Measurements from ENCODE around the gene C12orf42. TPM values are rescaled to one million over a fixed set of nuclear protein-coding genes. Genes with fewer than 3 reads are reported as not detected.

The C12orf42 gene
- total RNA-seq, 3 donors from 2014 or later (not counting 1 experiment from before 2014, with no cell fraction given) = 1.3 to 1.7 (median 1.6) TPM

- WGBS (ENCODE audit: insufficient coverage) = 96% methylated on average over 5 of the region's 5 CpGs
- no peaks in the 10 kb centered on the region for H3K4me1 ChIP-seq (ENCODE audit: control insufficient read depth, insufficient read depth, low read length)
- H3K9me3 ChIP-seq (ENCODE audit: control insufficient read depth, insufficient read depth, low read length) = no peaks in the 10 kb centered on the region
- Mint-ChIP-seq H3K27ac (no peak overlapping the region), H3K9me3 (peaks cover 0 to 2% of the 10 kb centered on the region in 2 donors), H3K4me1 (peaks cover 0 to 1% of the 10 kb centered on the region in 2 donors), H3K27me3 (ENCODE audit: low read depth in 2 of 2) (peaks cover 3 to 9% of the 10 kb centered on the region in 2 donors), H3K36me3 (no peaks in the 10 kb centered on the region), H3K4me3 (no peak overlapping the region)
- DNase-seq (no peak), ATAC-seq (no peak)
- no peak overlapping the region for H3K27ac ChIP-seq (ENCODE audit: low read length)
- TF ChIP-seq CTCF (IDR thresholded peaks at IDR 0.05) = no peak
- H3K27me3 ChIP-seq (ENCODE audit: control insufficient read depth, insufficient read depth, low read length) = peaks cover 3% of the 10 kb centered on the region
- intact Hi-C loops (cut with micrococcal nuclease) = no loop called here
- no peak overlapping the region for H3K4me3 ChIP-seq (ENCODE audit: low read length)
- no peaks in the 10 kb centered on the region for H3K36me3 ChIP-seq (ENCODE audit: control insufficient read depth, insufficient read depth, low read length)
Observed at GRCh38 chr12:103501447-103501846, 5.7 kb upstream of the C12orf42 start.

- DNase-seq = no peak
- Mint-ChIP-seq H3K9me3 (peaks cover 0 to 2% of the 10 kb centered on the region in 2 donors), H3K27me3 (ENCODE audit: low read depth in 2 of 2) (peaks cover 12 to 13% of the 10 kb centered on the region in 2 donors), H3K4me1 (peaks cover 0 to 11% of the 10 kb centered on the region in 2 donors), H3K36me3 (no peaks in the 10 kb centered on the region), H3K27ac (no peak overlapping the region), H3K4me3 (no peak overlapping the region)
- Histone ChIP-seq H3K4me1 (ENCODE audit: control insufficient read depth, insufficient read depth, low read length) (peaks cover 13% of the 10 kb centered on the region), H3K27ac (ENCODE audit: low read length) (no peak overlapping the region), H3K9me3 (ENCODE audit: control insufficient read depth, insufficient read depth, low read length) (no peaks in the 10 kb centered on the region), H3K4me3 (ENCODE audit: low read length) (no peak overlapping the region), H3K36me3 (ENCODE audit: control insufficient read depth, insufficient read depth, low read length) (no peaks in the 10 kb centered on the region), H3K27me3 (ENCODE audit: control insufficient read depth, insufficient read depth, low read length) (peaks cover 17% of the 10 kb centered on the region)
- no peak for TF ChIP-seq CTCF (IDR thresholded peaks at IDR 0.05)
- no peak for ATAC-seq
- intact Hi-C loops (cut with micrococcal nuclease) = no loop called here
Observed at GRCh38 chr12:103499571-103499970, 3.8 kb upstream of the C12orf42 start.

- ATAC-seq = no peak
- no peak overlapping the region for H3K27ac Mint-ChIP-seq
Observed at GRCh38 chr12:103498990-103499389, 3.2 kb upstream of the C12orf42 start.

More at GRCh38 chr12:103498990-103499389, 3.2 kb upstream of the C12orf42 start:
- H3K27ac ChIP-seq (ENCODE audit: low read length) = no peak overlapping the region
- Mint-ChIP-seq H3K36me3 (no peaks in the 10 kb centered on the region), H3K4me1 (peaks cover 0 to 13% of the 10 kb centered on the region in 2 donors), H3K9me3 (peaks cover 0 to 2% of the 10 kb centered on the region in 2 donors), H3K4me3 (no peak overlapping the region), H3K27me3 (ENCODE audit: low read depth in 2 of 2) (peaks cover 16 to 18% of the 10 kb centered on the region in 2 donors)
- H3K4me3 ChIP-seq (ENCODE audit: low read length) = no peak overlapping the region
- H3K9me3 ChIP-seq (ENCODE audit: control insufficient read depth, insufficient read depth, low read length) = no peaks in the 10 kb centered on the region
- 67% methylated on average over 1 of the region's 2 CpGs for WGBS (ENCODE audit: insufficient coverage)
- peaks cover 18% of the 10 kb centered on the region for H3K27me3 ChIP-seq (ENCODE audit: control insufficient read depth, insufficient read depth, low read length)
- intact Hi-C loops (cut with micrococcal nuclease) = no loop called here
- peaks cover 13% of the 10 kb centered on the region for H3K4me1 ChIP-seq (ENCODE audit: control insufficient read depth, insufficient read depth, low read length)
- H3K36me3 ChIP-seq (ENCODE audit: control insufficient read depth, insufficient read depth, low read length) = no peaks in the 10 kb centered on the region
- no peak for TF ChIP-seq CTCF (IDR thresholded peaks at IDR 0.05)
- no peak for DNase-seq
